ENCODE measurements around the gene FUNDC2.

- TF ChIP-seq, protein P1, sequence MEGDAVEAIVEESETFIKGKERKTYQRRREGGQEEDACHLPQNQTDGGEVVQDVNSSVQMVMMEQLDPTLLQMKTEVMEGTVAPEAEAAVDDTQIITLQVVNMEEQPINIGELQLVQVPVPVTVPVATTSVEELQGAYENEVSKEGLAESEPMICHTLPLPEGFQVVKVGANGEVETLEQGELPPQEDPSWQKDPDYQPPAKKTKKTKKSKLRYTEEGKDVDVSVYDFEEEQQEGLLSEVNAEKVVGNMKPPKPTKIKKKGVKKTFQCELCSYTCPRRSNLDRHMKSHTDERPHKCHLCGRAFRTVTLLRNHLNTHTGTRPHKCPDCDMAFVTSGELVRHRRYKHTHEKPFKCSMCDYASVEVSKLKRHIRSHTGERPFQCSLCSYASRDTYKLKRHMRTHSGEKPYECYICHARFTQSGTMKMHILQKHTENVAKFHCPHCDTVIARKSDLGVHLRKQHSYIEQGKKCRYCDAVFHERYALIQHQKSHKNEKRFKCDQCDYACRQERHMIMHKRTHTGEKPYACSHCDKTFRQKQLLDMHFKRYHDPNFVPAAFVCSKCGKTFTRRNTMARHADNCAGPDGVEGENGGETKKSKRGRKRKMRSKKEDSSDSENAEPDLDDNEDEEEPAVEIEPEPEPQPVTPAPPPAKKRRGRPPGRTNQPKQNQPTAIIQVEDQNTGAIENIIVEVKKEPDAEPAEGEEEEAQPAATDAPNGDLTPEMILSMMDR (IDR thresholded peaks at IDR 0.05), result no peak
- TF ChIP-seq ZFX (IDR thresholded peaks at IDR 0.05; ENCODE audit: borderline replicate concordance), result no peak
These were observed 29.8 kb downstream of the FUNDC2 start for GRCh38 chrX:155056471-155056870.

Data from 22Rv1 (cell line).